Muscle layer of duodenum (tissue), 2 donors: ENCODE measurements around the gene CDC42BPA.

Experiments used
- H3K27ac ChIP-seq: one replicate; pipeline ENCODE4 v1.7.0; 2013; ENCODE audit warnings: mild to moderate bottlenecking, low read length
- H3K27me3 ChIP-seq: one replicate; pipeline ENCODE4 v1.7.0; 2013; ENCODE audit warnings: low read depth, mild to moderate bottlenecking, control low read depth, low read length
- H3K36me3 ChIP-seq, 2 donors: one replicate each; pipeline ENCODE4 v1.7.0; 2013; ENCODE audit warnings: low read length in 2 of 2, control low read depth in 1 of 2, mild to moderate bottlenecking in 1 of 2; ENCODE audit not compliant: insufficient read depth in 2 of 2, control insufficient read depth in 1 of 2
- H3K4me1 ChIP-seq, 2 donors: one replicate each; pipeline ENCODE4 v1.7.0; 2013; ENCODE audit warnings: low read length in 2 of 2, mild to moderate bottlenecking in 2 of 2, control low read depth in 1 of 2, moderate library complexity in 1 of 2; ENCODE audit not compliant: insufficient read depth in 2 of 2, control insufficient read depth in 1 of 2
- H3K4me3 ChIP-seq, 2 donors: one replicate each; pipeline ENCODE4 v1.7.0; 2013; ENCODE audit warnings: low read length in 2 of 2, low read depth in 1 of 2, mild to moderate bottlenecking in 1 of 2
- H3K9me3 ChIP-seq, 2 donors: one replicate each; pipeline ENCODE4 v1.7.0; 2013; ENCODE audit warnings: low read length in 2 of 2, control low read depth in 1 of 2, mild to moderate bottlenecking in 1 of 2; ENCODE audit not compliant: control insufficient read depth in 1 of 2
- donor health status: healthy.

The CDC42BPA gene

DNA sequence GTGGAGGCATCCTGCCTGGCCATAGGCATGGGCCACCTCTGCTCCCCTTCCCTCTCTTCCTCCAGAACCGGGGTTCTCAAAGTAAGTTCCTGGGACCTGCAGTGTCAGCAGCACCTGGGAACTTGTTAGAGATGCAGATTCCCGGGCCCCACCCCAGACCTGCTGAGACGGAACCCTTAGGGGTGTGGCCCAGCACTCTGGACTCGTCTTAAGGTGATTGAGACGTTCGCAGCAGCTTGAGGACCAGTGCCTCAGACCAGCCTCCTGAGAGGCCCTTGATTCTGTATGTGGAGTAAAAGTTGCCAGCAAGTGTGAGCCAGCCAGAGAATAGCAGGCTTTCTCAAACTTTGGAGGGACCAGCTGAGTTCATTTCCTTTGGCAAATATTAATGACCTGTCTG is 364.0 kb downstream of the CDC42BPA start:
- Histone ChIP-seq H3K27ac (no peak overlapping the region), H3K4me1 (peaks cover 0 to 4% of the 10 kb centered on the region in 2 donors), H3K27me3 (no peaks in the 10 kb centered on the region), H3K9me3 (no peaks in the 10 kb centered on the region), H3K36me3 (no peaks in the 10 kb centered on the region), H3K4me3 (no peak overlapping the region)

- Histone ChIP-seq H3K9me3 (no peaks in the 10 kb centered on the region), H3K36me3 (no peaks in the 10 kb centered on the region), H3K27ac (no peak overlapping the region), H3K27me3 (no peaks in the 10 kb centered on the region), H3K4me1 (peaks cover 0 to 4% of the 10 kb centered on the region in 2 donors), H3K4me3 (no peak overlapping the region)
These were observed 365.0 kb downstream of the CDC42BPA start for GRCh38 chr1:226953175-226953800.

DNA sequence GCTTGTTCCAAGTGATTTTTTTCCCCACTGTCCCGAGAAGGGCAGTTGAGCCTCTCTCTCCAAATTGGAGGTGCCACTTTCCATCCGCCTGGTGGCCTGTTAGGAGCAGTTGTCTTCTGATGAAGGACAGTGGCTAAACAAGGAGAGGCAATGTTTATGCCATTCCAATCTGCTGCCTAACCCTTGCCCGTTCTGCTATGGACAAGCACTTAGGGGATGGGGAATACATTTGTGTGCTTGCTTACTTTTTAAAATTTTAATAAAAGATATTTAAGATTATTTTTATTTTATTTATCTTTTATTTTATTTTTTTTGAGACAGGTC is 366.2 kb downstream of the CDC42BPA start:
- no peaks in the 10 kb centered on the region for H3K36me3 ChIP-seq
- H3K4me1 ChIP-seq: peaks cover 0 to 4% of the 10 kb centered on the region in 2 donors
- H3K9me3 ChIP-seq: peaks cover 0 to 4% of the 10 kb centered on the region in 2 donors
- no peaks in the 10 kb centered on the region for H3K27me3 ChIP-seq
- no peak overlapping the region for H3K27ac ChIP-seq
- no peak overlapping the region for H3K4me3 ChIP-seq

DNA sequence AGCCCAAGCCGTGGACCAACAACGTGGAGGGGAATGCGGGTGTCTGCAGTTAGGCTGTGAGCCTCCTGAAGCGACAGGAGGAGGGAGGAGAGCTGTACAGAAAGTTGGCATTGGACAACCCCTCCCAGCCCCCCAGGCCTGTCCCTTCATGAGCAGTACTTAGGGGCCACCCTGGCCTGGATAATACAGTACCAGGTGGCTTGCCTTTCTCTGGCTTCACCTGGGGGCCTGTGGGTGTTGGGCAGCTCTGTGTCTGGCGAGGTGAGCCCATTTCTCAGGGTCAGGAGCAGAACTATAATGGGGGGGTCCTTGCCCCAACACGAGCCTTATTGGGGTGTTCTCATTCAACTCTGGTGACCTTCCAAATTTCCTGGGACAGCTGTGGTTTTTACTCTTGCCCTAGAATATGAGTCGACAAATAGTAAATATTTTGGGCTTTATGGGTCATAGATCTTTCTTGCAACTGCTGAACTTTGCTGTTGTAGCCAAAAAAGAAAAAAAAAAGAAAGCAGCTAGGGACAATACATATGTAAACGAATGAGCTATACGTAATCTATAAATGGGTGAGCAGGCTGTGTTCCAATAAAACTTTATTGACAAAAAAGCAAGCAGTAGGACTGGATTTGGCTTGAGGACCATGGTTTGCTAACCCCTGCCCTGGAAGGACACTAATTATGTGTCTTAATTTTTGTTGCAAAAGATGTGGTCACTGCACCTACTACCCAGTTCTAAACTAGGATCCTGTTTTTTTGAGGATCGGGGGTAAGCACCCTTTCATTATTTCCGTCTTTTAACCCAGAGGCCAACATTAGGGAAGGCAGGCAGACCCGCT is 366.8 kb downstream of the CDC42BPA start:
- Histone ChIP-seq H3K27me3 (no peaks in the 10 kb centered on the region), H3K4me3 (no peak overlapping the region), H3K36me3 (no peaks in the 10 kb centered on the region), H3K4me1 (peaks cover 0 to 8% of the 10 kb centered on the region in 2 donors), H3K9me3 (peaks cover 0 to 4% of the 10 kb centered on the region in 2 donors), H3K27ac (no peak overlapping the region)

DNA sequence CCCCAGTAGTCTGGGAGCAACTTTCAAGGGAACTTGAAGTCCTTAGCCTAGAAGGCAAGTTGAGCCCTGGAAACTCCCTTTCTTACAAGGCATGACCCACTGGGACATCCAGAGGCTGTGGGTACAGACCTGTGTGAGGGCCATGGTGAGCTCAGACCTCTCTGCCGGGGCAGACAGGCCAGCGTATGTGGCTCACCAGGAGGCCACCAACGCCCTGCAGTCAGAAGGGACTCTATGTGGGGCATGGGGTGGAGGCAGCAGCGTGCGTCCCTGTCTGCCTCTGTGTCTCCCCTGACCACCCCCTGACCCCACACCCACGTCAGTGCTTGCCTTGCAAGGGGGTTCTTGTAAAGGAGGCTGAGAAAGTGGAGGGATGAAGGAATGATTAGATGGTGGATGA is 367.4 kb downstream of the CDC42BPA start:
- no peak overlapping the region for H3K27ac ChIP-seq
- peaks cover 0 to 4% of the 10 kb centered on the region in 2 donors for H3K9me3 ChIP-seq
- no peaks in the 10 kb centered on the region for H3K36me3 ChIP-seq
- no peak overlapping the region for H3K4me3 ChIP-seq
- no peaks in the 10 kb centered on the region for H3K27me3 ChIP-seq
- peaks cover 2 to 15% of the 10 kb centered on the region in 2 donors for H3K4me1 ChIP-seq

DNA sequence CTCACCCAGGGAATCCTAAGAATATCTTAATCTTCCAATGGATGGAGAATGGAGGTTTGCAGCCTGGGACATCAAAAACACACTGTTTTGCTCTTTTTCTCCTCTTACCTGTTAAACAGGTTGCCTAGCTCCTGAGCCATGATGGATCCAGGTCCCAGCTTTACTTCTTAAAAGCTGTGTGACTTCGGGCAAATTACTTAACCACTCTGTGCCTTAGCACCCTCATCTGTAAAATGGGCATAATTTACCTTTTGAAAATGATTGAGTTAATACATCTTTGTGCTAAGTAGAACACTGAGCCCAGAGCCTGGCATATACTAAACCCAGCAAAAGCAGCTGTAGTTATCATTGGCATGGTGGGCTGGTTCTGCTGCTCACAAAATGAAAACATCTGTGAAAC is 368.0 kb downstream of the CDC42BPA start:
- H3K27ac ChIP-seq: no peak overlapping the region
- H3K4me3 ChIP-seq: no peak overlapping the region
- peaks cover 6 to 20% of the 10 kb centered on the region in 2 donors for H3K4me1 ChIP-seq
- no peaks in the 10 kb centered on the region for H3K36me3 ChIP-seq
- no peaks in the 10 kb centered on the region for H3K27me3 ChIP-seq
- peaks cover 0 to 4% of the 10 kb centered on the region in 2 donors for H3K9me3 ChIP-seq

DNA sequence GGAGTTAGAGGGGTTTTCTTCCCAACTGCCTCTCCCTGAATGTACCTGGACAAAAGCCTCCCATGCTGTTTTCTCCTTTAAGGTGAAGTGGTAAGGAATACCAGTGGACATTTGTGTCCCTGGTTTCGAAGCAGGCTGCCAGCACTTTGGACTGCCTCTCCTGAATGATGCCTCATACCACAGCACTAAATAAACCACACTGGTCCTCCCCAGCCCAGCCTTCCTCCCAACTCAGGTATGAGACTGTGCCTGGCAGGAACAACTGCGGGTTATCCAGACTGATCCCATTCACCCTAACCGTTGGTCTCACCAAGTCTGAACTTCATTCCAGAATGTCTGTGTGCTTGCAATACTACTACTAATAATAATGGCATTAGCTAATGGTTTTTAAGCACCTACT is 368.9 kb downstream of the CDC42BPA start:
- H3K9me3 ChIP-seq: peaks cover 0 to 4% of the 10 kb centered on the region in 2 donors
- no peak overlapping the region for H3K27ac ChIP-seq
- no peaks in the 10 kb centered on the region for H3K36me3 ChIP-seq
- H3K4me3 ChIP-seq: no peak overlapping the region
- no peaks in the 10 kb centered on the region for H3K27me3 ChIP-seq
- H3K4me1 ChIP-seq: peaks cover 6 to 24% of the 10 kb centered on the region in 2 donors

DNA sequence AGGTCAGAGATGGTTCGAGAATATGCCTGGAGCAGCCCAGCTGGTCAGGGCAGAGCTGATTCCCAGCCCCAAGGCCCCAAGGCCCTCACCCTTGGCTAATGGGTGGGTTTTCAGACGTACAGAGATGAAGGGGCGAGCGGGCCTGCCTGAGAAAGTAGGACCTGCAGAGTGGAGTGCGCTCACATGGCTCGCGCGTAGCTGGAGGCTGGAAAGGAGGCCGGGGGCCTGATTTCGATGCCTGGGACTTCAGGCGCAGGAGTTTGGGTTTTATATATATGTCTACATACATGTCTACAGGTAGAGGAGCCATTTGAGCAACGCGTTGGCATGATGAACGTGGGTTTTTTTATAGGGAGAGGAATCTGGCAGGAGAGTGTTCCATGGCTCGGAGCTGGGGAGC is 369.3 kb downstream of the CDC42BPA start:
- Histone ChIP-seq H3K4me1 (peaks cover 6 to 24% of the 10 kb centered on the region in 2 donors), H3K27ac (no peak overlapping the region), H3K36me3 (no peaks in the 10 kb centered on the region), H3K27me3 (no peaks in the 10 kb centered on the region), H3K4me3 (no peak overlapping the region), H3K9me3 (peaks cover 0 to 4% of the 10 kb centered on the region in 2 donors)

- Histone ChIP-seq H3K27me3 (no peaks in the 10 kb centered on the region), H3K36me3 (no peaks in the 10 kb centered on the region), H3K9me3 (peaks cover 0 to 4% of the 10 kb centered on the region in 2 donors), H3K4me3 (no peak overlapping the region), H3K27ac (no peak overlapping the region), H3K4me1 (peaks cover 7 to 24% of the 10 kb centered on the region in 2 donors)
These were observed 369.8 kb downstream of the CDC42BPA start for GRCh38 chr1:226948480-226948879.

- Histone ChIP-seq H3K4me1 (peaks cover 11 to 27% of the 10 kb centered on the region in 2 donors), H3K36me3 (no peaks in the 10 kb centered on the region), H3K27me3 (no peaks in the 10 kb centered on the region), H3K4me3 (no peak overlapping the region), H3K9me3 (peaks cover 0 to 4% of the 10 kb centered on the region in 2 donors), H3K27ac (no peak overlapping the region)
These were observed 370.2 kb downstream of the CDC42BPA start for GRCh38 chr1:226948051-226948450.

DNA sequence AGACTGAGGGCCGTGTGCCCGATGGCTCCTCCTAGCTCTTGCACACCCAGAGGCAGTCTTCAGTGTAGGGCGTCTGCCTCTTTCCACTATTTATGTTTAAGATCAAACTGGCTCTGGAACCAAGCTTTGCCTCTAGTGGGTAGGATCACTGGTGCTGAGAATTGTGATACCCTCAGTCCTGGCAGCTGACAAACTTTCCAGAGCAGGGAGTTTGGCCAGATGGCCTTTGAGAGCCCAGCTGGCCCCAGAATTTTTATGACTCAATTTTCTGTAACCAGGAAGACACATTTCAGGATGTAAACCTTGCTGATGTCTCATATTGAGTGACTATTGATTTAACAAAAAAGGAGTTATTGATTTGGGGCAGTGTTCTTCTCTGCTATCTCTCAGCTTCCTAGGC is 371.5 kb downstream of the CDC42BPA start:
- H3K9me3 ChIP-seq: peaks cover 0 to 4% of the 10 kb centered on the region in 2 donors
- H3K4me3 ChIP-seq: no peak overlapping the region
- H3K27me3 ChIP-seq: no peaks in the 10 kb centered on the region
- no peak overlapping the region for H3K27ac ChIP-seq
- peaks cover 23 to 37% of the 10 kb centered on the region in 2 donors for H3K4me1 ChIP-seq
- no peaks in the 10 kb centered on the region for H3K36me3 ChIP-seq
